Measurements from ENCODE around the gene ATP8B1. TPM values are rescaled to one million over a fixed set of nuclear protein-coding genes. Genes with fewer than 3 reads are reported as not detected.

Gene ATP8B1
- total and polyA plus RNA-seq, 2 experiments from 2014 or later, result 1.7 to 3.0 TPM

DNA sequence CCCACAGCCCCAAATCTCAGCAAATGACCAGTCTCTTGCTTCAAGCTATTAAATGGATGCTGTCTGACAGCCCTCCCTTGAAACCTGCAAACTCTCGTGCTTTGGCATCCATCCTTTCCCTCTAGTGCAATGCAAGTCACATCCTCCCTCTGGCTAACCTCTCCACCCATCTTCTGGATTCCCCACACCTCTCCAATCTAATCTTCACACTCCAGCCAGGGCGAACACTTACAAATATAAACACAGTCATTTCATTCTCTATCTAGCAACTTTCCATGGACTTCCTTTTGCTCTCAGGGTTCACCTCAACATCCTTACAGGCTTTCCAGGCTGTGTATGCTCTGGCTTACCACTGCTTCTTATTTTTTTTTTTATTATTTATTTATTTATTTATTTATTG, 171.4 kb downstream of the ATP8B1 start:
- Histone ChIP-seq H3F3A (replicated peaks; ENCODE audit: low read depth) (no peaks in the 10 kb centered on the region), H2AFZ (no peak overlapping the region), H3K79me2 (replicated peaks; ENCODE audit: insufficient read depth) (no peaks in the 10 kb centered on the region), H3K4me1 (ENCODE audit: insufficient read depth) (peaks cover 8% of the 10 kb centered on the region; the same call in 1 of the 2 replicates), H3K27me3 (ENCODE audit: insufficient read depth) (no peaks in the 10 kb centered on the region), H3K9me2 (ENCODE audit: insufficient read depth) (no peaks in the 10 kb centered on the region), H3K36me3 (ENCODE audit: insufficient read depth) (no peaks in the 10 kb centered on the region), H3K4me3 (no peak overlapping the region), H4K20me1 (replicated peaks; ENCODE audit: insufficient read depth) (no peaks in the 10 kb centered on the region), H3K4me2 (no peak overlapping the region), H3K27ac (ENCODE audit: low read depth) (no peak overlapping the region)
- Mint-ChIP-seq H3K4me3 (peak overlapping the region; percentile 14), H3K27ac (no peak overlapping the region), H3K27me3 (ENCODE audit: insufficient read depth, low read depth, poor library complexity) (peaks cover 5% of the 10 kb centered on the region), H3K9me3 (peaks cover 12% of the 10 kb centered on the region; the same call in 2 of the 3 replicates), H3K36me3 (ENCODE audit: low read depth) (peaks cover 8% of the 10 kb centered on the region), H3K4me1 (peaks cover 11% of the 10 kb centered on the region; the same call in 2 of the 3 replicates)
- DNase-seq (ENCODE audit: low spot score), result no peak
- ATAC-seq, result no peak
- TF ChIP-seq ZNF114 (CRISPR knock-in tag; IDR thresholded peaks at IDR 0.05), result no peak
- TF ChIP-seq EZH2phosphoT487 (IDR thresholded peaks at IDR 0.05; ENCODE audit: unreplicated experiment), result no peak
- TF ChIP-seq, protein P1, sequence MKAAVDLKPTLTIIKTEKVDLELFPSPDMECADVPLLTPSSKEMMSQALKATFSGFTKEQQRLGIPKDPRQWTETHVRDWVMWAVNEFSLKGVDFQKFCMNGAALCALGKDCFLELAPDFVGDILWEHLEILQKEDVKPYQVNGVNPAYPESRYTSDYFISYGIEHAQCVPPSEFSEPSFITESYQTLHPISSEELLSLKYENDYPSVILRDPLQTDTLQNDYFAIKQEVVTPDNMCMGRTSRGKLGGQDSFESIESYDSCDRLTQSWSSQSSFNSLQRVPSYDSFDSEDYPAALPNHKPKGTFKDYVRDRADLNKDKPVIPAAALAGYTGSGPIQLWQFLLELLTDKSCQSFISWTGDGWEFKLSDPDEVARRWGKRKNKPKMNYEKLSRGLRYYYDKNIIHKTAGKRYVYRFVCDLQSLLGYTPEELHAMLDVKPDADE (IDR thresholded peaks at IDR 0.05), result no peak

DNA sequence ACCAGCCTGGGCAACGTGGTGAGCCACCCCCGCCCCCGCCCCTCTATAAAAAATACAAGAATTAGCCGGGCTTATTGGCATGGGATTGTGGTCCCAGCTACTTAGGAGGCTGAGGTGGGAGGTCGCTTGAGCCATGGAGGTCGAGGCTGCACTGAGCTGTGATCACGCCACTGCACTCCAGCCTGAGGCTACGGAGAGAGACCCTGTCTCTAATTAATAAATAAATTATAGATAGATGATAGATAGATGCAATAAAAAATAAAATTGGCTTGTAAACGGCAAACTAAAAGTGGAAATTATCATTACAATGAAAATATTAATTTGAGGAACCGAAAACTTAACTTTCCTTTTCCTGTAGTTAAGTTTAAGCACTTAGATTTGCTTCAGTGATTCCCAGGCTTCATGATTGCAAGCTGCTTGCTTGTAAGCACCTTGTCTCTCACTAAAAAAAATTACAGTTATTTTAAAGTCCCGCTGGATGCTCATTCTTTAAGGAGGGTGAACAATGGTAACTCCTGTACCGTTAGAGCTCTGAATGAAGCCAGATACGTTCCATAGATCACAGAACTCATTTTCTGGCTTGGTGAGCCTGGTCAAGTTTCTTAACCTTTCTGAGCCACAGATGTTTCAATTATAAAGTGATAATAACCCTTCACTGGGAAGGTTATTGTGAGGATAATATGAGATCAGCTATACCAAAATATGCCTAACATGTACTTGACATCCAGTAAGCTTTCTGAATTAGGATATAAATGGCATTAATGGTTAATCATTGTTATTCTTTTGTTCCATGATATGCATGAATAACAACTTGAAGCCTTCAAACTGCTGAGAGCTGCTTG, 172.1 kb downstream of the ATP8B1 start:
- H3K9me3 Mint-ChIP-seq, result peaks cover 12% of the 10 kb centered on the region; the same call in 2 of the 3 replicates
- no peaks in the 10 kb centered on the region for H4K20me1 ChIP-seq (replicated peaks; ENCODE audit: insufficient read depth)
- H3K27me3 Mint-ChIP-seq (ENCODE audit: insufficient read depth, low read depth, poor library complexity), result peaks cover 5% of the 10 kb centered on the region
- no peaks in the 10 kb centered on the region for H3K27me3 ChIP-seq (ENCODE audit: insufficient read depth)
- no peaks in the 10 kb centered on the region for H3F3A ChIP-seq (replicated peaks; ENCODE audit: low read depth)
- DNase-seq (ENCODE audit: low spot score) (no peak), ATAC-seq (no peak)
- H3K27ac ChIP-seq (ENCODE audit: low read depth), result peak overlapping the region; percentile 57; the same call in 1 of the 2 replicates
- no peaks in the 10 kb centered on the region for H3K36me3 ChIP-seq (ENCODE audit: insufficient read depth)
- H3K27ac Mint-ChIP-seq, result peak overlapping the region; percentile 98; the same call in 1 of the 2 replicates
- H3K36me3 Mint-ChIP-seq (ENCODE audit: low read depth), result peaks cover 8% of the 10 kb centered on the region
- peak overlapping the region; percentile 65 for H3K4me2 ChIP-seq
- no peaks in the 10 kb centered on the region for H3K9me2 ChIP-seq (ENCODE audit: insufficient read depth)
- H3K4me3 ChIP-seq, result peak overlapping the region; percentile 61
- peak overlapping the region; percentile 85 for H3K4me3 Mint-ChIP-seq
- H3K4me1 Mint-ChIP-seq, result peaks cover 11% of the 10 kb centered on the region; the same call in 2 of the 3 replicates
- H2AFZ ChIP-seq, result peak overlapping the region; percentile 93
- peaks cover 8% of the 10 kb centered on the region; the same call in 1 of the 2 replicates for H3K4me1 ChIP-seq (ENCODE audit: insufficient read depth)
- no peaks in the 10 kb centered on the region for H3K79me2 ChIP-seq (replicated peaks; ENCODE audit: insufficient read depth)
- TF ChIP-seq EZH2phosphoT487 (IDR thresholded peaks at IDR 0.05; ENCODE audit: unreplicated experiment), result no peak
- TF ChIP-seq STAT1 (IDR thresholded peaks at IDR 0.05; ENCODE audit: unreplicated experiment), result no peak
- TF ChIP-seq ZNF331 (CRISPR knock-in tag; IDR thresholded peaks at IDR 0.05; ENCODE audit: low read depth), result no peak
- no peak for TF ChIP-seq NANOG (IDR thresholded peaks at IDR 0.05; ENCODE audit: borderline replicate concordance)
- TF ChIP-seq, protein P2, sequence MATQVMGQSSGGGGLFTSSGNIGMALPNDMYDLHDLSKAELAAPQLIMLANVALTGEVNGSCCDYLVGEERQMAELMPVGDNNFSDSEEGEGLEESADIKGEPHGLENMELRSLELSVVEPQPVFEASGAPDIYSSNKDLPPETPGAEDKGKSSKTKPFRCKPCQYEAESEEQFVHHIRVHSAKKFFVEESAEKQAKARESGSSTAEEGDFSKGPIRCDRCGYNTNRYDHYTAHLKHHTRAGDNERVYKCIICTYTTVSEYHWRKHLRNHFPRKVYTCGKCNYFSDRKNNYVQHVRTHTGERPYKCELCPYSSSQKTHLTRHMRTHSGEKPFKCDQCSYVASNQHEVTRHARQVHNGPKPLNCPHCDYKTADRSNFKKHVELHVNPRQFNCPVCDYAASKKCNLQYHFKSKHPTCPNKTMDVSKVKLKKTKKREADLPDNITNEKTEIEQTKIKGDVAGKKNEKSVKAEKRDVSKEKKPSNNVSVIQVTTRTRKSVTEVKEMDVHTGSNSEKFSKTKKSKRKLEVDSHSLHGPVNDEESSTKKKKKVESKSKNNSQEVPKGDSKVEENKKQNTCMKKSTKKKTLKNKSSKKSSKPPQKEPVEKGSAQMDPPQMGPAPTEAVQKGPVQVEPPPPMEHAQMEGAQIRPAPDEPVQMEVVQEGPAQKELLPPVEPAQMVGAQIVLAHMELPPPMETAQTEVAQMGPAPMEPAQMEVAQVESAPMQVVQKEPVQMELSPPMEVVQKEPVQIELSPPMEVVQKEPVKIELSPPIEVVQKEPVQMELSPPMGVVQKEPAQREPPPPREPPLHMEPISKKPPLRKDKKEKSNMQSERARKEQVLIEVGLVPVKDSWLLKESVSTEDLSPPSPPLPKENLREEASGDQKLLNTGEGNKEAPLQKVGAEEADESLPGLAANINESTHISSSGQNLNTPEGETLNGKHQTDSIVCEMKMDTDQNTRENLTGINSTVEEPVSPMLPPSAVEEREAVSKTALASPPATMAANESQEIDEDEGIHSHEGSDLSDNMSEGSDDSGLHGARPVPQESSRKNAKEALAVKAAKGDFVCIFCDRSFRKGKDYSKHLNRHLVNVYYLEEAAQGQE (IDR thresholded peaks at IDR 0.05; ENCODE audit: unreplicated experiment), result no peak
- TF ChIP-seq, protein P1 (IDR thresholded peaks at IDR 0.05), result no peak
- no peak for TF ChIP-seq POLR2AphosphoS5 (IDR thresholded peaks at IDR 0.05; ENCODE audit: low read depth)
- TF ChIP-seq EZH2 (IDR thresholded peaks at IDR 0.05; ENCODE audit: low read depth, unreplicated experiment), result no peak
- no peak for TF ChIP-seq JUNB (IDR thresholded peaks at IDR 0.05; ENCODE audit: unreplicated experiment)
- no peak for TF ChIP-seq ZNF114 (CRISPR knock-in tag; IDR thresholded peaks at IDR 0.05)
- TF ChIP-seq, protein P3, sequence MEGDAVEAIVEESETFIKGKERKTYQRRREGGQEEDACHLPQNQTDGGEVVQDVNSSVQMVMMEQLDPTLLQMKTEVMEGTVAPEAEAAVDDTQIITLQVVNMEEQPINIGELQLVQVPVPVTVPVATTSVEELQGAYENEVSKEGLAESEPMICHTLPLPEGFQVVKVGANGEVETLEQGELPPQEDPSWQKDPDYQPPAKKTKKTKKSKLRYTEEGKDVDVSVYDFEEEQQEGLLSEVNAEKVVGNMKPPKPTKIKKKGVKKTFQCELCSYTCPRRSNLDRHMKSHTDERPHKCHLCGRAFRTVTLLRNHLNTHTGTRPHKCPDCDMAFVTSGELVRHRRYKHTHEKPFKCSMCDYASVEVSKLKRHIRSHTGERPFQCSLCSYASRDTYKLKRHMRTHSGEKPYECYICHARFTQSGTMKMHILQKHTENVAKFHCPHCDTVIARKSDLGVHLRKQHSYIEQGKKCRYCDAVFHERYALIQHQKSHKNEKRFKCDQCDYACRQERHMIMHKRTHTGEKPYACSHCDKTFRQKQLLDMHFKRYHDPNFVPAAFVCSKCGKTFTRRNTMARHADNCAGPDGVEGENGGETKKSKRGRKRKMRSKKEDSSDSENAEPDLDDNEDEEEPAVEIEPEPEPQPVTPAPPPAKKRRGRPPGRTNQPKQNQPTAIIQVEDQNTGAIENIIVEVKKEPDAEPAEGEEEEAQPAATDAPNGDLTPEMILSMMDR (conservative IDR thresholded peaks at IDR 0.05; ENCODE audit: low read depth in 2 of 2), result no peak
